LNCAP (cell line): ENCODE data around the gene NGRN.

ENCODE experiments used
- CTCF ChIP-seq: fragments of 450-650 bp; IDR thresholded peaks from 2 replicates; pipeline ENCODE4 v1.5.1; 2017; ENCODE audit warnings: mild to moderate bottlenecking

The NGRN gene

GRCh38 chr15:90232196-90232595, 33.3 kb upstream of the NGRN start:
- TF ChIP-seq CTCF = no peak

- TF ChIP-seq CTCF = no peak; the same call in 1 of the 2 replicates
These were observed 32.5 kb upstream of the NGRN start for GRCh38 chr15:90232941-90233386.

GRCh38 chr15:90233387-90234095, 31.9 kb upstream of the NGRN start, which contains the start of gene CIB1:
Gene CIB1 (minus strand): TSS chr15:90233941. CDS start chr15:90233885, 56 bp downstream.
- TF ChIP-seq CTCF = peak; percentile 66; the same call in 1 of the 2 replicates

- TF ChIP-seq CTCF = no peak
These were observed 31.1 kb upstream of the NGRN start, which contains the start of gene GDPGP1 for GRCh38 chr15:90234096-90234988. Gene GDPGP1 (plus strand): TSS chr15:90234209. CDS start chr15:90240909, 6,700 bp downstream.

GRCh38 chr15:90239371-90239770, 26.1 kb upstream of the NGRN start:
- TF ChIP-seq CTCF = no peak

GRCh38 chr15:90240856-90241255, 24.6 kb upstream of the NGRN start:
- no peak for TF ChIP-seq CTCF

- no peak for TF ChIP-seq CTCF
These were observed 23.9 kb upstream of the NGRN start for GRCh38 chr15:90241343-90242192.
